GM06990 (cell line): ENCODE results near the gene MAP4K1.
A peak's percentile ranks its signal among the peaks of the same experiment; 100 is the strongest.

Experiments used
- DNase-seq: peaks from one replicate; pipeline ENCODE4 v3.0.0-alpha.2; 2011; ENCODE audit not compliant: insufficient read length; ENCODE audit errors: extremely low read depth
- H3K27me3 ChIP-seq: replicated peaks from 2 replicates; pipeline ENCODE4 v1.6.0; 2011; ENCODE audit warnings: low read length; ENCODE audit not compliant: control insufficient read depth, insufficient read depth
- H3K36me3 ChIP-seq: 2 replicates; pipeline ENCODE4 v1.5.1; 2011; ENCODE audit warnings: low read length; ENCODE audit not compliant: control insufficient read depth, insufficient read depth
- H3K4me3 ChIP-seq: replicated peaks from 2 replicates; pipeline ENCODE4 v1.5.1; 2011; ENCODE audit warnings: low read depth, mild to moderate bottlenecking, control low read depth, low read length
- TF ChIP-seq, protein P1 (sequence below): IDR thresholded peaks from 2 replicates; pipeline ENCODE4 v1.5.1; 2011; ENCODE audit warnings: low read length, control low read depth, mild to moderate bottlenecking, inconsistent platforms; ENCODE audit not compliant: insufficient read depth, poor library complexity, severe bottlenecking

MAP4K1 gene

DNA sequence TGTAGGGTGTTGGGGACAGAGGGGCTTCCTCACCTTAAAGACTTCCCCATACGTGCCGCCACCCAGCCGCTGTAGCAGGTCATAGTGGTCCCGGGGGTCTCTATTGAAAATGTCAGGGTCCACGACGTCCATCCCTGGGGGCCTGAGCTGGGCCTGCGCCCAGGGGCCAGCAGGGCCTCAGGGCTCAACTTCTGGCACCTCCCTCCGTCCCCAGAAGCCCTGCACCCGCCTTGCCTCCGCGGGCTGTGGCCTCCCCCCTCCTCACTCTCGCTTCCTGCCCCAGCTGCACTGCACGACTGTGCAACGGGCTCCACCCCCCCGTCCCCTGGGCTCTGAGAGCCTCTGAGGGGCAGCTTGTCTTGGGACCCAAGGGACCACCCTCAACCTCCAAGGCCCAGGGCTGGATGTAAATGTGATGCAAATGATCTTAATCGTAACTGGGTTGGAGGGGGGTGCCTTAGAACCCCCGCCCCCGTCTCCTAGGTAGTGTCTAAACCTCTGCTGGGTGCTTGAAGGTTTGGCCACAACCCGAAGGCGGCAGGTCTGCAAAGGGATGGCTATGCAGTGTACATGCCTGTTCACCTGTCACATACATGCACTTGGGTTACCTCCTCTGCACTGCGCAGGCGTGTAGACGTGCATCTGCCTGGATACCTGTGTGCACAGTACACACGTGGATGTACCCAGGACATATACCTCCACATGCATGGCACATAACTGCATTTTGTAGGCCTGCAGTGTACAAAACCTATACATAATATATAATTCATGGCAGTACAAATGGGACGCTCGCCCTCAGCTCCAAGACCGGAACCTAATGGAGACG is at the start of gene MAP4K1:
TSS of gene MAP4K1 (minus strand) at position 190 of the 826 bp plus-strand sequence. CDS start at position 132, 58 bp downstream.
- TF ChIP-seq, protein P1, sequence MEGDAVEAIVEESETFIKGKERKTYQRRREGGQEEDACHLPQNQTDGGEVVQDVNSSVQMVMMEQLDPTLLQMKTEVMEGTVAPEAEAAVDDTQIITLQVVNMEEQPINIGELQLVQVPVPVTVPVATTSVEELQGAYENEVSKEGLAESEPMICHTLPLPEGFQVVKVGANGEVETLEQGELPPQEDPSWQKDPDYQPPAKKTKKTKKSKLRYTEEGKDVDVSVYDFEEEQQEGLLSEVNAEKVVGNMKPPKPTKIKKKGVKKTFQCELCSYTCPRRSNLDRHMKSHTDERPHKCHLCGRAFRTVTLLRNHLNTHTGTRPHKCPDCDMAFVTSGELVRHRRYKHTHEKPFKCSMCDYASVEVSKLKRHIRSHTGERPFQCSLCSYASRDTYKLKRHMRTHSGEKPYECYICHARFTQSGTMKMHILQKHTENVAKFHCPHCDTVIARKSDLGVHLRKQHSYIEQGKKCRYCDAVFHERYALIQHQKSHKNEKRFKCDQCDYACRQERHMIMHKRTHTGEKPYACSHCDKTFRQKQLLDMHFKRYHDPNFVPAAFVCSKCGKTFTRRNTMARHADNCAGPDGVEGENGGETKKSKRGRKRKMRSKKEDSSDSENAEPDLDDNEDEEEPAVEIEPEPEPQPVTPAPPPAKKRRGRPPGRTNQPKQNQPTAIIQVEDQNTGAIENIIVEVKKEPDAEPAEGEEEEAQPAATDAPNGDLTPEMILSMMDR, result no peak
- peak within 1 kb of the TSS; percentile 100 for H3K4me3 ChIP-seq
- H3K27me3 ChIP-seq, result no peaks in the 10 kb centered on the region
- peaks cover 9% of the 10 kb centered on the region for H3K36me3 ChIP-seq
- DNase-seq, result peak; percentile 93

DNA sequence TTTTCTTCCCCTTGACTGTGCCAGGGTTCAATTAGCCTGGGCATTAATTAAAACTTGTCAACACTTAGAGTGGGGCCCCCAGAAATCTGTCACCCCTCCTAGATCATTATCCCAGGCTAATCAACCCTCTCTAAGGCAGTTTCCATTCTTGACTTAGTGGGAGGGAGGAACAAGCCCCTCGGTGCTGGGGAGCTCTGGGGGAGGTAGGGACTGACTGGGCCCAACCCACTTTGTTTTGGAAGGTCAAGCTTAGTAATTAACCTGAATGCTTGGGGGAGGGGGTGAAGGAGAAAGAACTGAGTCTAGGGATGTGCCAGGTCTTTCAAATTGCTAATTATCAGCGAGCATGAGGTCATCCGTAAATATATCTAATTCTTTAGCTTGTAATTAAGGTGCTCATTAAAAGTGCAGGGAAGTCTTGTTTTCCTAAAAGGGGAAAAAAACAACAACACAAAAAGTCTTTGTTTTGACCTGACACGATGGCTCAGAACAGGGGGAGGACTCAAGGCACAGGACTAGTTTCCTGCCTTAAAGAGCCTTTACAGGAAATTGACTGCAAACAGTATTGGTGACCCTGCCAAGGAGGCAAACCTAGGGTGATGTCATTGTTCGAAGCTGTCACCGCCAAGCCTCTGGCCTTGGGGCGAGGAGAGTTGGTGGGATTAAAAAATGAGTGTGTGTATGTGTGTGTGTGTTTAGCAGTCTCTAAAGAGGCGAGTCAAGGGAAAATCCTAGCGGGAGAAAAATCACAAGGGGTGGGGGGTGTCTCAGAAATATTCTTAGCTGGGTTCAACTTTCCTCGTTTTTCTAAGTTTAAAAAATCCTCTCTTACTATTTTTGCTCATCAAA is 49.1 kb upstream of the MAP4K1 start:
- Histone ChIP-seq H3K4me3 (no peak overlapping the region), H3K36me3 (peaks cover 3% of the 10 kb centered on the region; the same call in 1 of the 2 replicates), H3K27me3 (no peaks in the 10 kb centered on the region)
- no peak for DNase-seq
- TF ChIP-seq, protein P1, result no peak

DNA sequence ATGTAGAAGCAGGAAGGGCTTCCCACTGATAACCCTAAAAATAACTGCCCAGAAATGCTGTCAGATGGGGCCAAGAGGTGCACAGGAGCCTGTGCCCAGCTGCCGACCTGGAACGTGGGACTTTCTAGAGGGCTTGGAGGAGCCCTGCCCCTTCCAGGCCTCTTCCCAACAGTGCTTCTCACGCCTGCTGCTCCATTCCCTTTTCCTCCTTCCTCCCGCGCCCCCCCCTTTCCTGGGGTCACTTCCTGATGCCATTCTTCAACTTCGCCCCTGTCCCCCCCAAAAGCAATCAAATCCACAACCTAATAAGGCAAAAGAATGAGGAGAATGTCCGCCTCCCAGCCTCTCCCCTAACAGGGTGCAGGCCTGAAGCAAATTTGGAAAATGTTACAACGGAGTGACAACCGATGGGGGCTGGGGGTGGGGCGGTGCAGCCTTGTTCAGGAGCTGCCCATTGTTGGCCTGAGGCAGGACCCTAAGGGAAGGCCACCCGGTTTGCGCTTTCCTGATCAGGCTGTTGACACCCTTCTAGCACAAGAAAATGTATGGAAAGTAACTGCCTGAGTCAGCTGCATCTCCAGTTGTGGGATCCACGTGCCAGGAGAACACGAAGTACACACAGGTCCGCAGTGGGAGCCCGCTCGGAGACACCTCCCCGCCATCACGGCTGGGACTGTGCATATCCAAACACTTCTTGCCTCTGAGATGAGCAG is 48.4 kb upstream of the MAP4K1 start:
- no peak for DNase-seq
- Histone ChIP-seq H3K27me3 (no peaks in the 10 kb centered on the region), H3K36me3 (peaks cover 3% of the 10 kb centered on the region; the same call in 1 of the 2 replicates), H3K4me3 (no peak overlapping the region)
- TF ChIP-seq, protein P1, result no peak

DNA sequence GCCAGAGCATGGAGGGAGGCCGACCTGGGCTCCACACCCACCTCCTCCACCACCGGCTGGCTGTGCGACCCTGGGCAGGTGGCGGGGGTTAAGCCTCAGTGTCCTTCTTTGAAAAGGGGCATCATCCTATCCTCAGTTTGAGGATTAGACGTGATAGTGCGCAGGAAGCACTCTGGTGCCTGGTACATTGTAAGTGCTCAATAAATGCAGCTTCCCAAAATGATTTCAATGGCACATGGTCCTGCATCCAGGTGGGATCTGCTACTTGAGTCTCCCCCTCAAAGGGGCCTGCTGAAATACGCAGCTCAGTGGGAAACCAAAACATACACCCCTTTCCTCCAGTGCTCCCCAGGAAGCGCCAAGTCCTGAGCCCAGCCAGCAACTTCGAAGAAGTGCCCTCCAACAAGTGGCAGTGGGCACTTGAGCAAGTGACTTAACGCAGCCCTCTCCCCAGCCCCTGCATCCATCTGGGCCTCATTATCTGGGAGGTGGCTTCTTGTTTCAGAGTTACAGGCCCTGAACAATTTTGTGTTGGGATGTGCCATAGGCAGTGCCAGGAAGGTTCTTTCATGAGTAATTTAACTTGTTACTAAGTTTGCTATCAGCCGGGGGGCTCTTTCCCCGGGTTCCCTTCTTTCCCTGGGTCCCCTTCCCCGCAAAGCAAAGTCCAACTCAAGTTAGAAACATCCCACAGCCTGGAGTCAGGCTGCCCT is 47.6 kb upstream of the MAP4K1 start:
- Histone ChIP-seq H3K36me3 (peaks cover 6% of the 10 kb centered on the region), H3K27me3 (no peaks in the 10 kb centered on the region), H3K4me3 (no peak overlapping the region)
- TF ChIP-seq, protein P1, result no peak
- DNase-seq, result no peak
